HG02885 (cell line): ENCODE measurements around the gene CEACAM18.
"Not testable (repeated sequence)": the region's sequence is repeated elsewhere in the genome, so short reads cannot be mapped to it uniquely, and the experiment has no call there.

ENCODE experiments used
- ATAC-seq: cut with Tn5 transposase; IDR thresholded peaks from one replicate; pipeline ENCODE4 v1.9.1; 2021; ENCODE audit warnings: mild to moderate bottlenecking; ENCODE audit not compliant: unreplicated experiment, poor library complexity

CEACAM18 gene

DNA sequence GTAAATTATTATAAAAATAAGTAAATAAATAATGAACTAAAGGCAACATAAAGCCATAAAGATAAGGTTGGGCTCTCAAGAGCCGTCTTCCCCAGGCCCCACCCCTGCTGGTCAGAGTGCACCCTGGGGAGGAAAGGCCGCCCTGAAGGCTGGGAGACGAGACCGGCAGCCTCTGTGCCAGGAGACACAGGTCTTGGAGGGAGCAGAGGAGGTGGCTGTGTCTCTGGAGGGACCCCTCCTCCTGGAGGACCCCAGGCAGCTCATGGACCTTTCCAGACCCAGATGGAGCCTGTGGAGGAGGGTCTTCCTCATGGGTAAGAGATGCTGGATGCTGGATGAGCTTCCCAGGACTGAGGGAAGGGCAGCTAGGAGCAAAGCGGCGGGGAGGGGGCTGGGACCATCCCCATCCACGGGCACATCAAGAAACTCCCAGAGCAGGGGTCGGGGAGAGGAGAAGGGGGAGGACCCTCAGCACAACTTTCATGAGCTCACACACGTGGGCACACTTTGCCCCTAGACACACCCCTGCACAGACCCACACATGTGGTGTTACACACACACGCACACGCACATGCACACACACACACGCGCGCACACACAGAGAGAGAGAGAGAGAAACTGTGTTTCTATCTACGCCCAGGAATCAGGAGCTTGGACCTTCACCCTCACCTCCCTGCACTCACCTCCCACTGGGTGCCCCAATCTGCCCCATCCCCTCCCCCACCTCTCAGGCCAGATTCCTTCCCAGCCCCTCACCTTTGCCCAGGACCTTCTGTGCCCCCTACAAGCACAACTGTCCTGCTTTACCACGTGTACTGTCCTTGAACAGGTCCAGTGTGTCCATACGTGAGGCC, at the start of gene CEACAM18:
CEACAM18 (plus strand) TSS at position 159 of the 854 bp plus-strand sequence.
- no peak for ATAC-seq

DNA sequence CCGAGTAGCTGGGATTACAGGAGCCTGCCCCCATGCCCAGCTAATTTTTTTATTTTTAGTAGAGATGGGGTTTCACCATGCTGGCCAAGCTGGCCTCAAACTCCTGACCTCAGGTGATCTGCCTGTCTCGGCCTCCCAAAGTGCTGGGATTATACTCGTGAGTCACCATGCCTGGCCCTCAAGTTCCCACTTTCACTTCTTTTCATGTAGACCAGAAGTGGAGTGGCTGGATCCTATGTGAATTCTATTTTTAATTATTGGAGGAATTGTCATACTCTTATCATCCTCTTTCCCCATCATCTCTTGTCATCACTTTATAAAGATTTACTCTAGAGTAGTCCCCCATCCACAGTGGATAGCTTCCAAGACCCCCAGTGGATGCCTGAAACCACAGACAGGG, 48.1 kb upstream of the CEACAM18 start:
- no peak for ATAC-seq

DNA sequence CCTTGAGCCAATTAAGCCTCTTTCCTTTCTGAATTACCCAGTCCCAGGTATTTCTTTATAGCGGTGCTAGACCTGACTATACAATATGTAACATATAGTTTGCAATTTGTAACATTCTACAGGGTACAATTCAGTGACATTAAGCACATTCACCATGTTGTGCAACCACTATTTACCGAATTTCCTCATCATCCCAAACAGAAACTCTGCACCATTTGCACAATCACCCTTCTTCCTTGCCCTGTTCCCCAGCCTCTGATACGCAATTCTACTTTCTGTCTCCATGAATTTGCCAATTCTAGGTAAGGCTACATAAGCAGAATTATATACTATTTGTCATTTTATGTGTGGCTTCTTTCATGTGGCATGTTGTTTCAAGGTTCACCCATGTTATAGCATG, 47.2 kb upstream of the CEACAM18 start:
- ATAC-seq = no peak

DNA sequence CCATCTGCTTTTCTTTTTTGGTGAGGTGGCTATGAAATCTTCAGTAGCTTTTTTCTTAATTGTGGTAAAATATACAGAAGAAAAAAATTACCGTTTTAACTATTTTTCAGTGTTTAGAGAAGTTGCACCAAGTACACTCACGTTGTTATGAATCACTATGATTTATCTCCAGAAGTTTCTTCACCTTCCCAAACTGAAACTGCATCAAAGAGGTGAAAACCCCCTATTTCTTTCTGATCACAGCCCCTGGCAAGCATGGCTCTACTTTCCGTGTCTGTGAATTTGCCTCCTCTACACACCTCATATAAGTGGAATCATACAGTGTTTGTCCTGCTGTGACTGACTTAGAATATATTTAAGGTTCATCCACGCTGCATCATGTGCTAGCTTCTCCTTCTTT, 45.3 kb upstream of the CEACAM18 start:
- ATAC-seq = no peak

DNA sequence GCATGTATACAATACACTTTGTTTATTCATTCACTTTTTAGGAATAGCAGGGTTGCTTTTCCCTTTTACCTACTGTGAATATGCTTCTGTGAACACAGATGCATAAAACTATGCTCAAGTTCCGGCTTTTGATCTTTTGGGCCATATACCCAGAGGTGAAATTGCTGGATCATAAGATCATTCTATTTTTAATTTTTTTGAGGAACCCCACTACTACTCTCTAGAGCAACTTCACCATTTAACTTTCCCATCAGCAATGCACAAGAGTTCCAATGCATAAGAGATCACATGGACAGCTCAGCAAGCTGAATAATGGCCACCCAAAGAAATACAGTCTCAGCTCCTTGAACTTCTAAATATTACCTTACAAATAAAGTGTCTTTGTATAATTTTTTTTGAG, 43.9 kb upstream of the CEACAM18 start:
- no peak for ATAC-seq

DNA sequence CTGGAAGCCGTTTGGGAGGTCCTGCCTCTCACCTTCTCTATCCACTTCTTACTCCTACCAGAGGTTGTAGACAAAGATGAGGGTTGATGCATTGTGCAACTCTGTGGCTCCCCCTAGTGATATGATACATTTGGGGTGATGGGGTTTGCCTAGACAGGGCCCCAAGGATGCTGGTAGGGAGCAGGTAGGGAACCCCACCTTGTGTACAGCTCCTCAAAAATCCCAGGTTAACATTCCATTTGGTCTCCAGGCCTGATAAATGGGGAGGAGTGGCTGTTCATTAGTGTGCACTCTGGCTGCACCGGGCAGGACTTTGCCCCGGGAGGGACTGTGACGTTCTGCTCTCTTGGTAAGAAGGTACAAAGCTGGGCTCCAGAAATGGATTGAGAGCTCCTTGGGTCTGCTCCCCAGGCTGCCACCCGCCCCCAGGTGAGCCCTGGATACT, 39.3 kb upstream of the CEACAM18 start:
- no peak for ATAC-seq

DNA sequence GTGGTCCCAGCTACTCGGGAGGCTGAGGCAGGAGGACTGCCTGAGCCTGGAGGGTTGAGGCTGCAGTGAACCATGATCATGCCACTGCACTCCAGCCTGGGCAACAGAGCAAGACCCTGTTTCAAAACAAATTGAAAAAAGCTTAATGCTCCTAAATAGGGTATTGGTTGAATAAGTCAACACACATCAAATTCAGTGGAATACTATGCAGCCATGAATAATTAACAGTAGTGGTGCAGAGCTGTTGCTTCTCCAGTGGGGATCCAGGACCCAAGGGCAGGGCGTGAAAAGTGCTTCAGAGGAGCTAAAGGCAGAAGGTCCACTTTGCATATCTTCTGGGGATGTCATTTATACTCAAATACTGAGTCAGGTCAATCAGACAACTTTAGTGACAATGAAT, 38.3 kb upstream of the CEACAM18 start:
- ATAC-seq = no peak

DNA sequence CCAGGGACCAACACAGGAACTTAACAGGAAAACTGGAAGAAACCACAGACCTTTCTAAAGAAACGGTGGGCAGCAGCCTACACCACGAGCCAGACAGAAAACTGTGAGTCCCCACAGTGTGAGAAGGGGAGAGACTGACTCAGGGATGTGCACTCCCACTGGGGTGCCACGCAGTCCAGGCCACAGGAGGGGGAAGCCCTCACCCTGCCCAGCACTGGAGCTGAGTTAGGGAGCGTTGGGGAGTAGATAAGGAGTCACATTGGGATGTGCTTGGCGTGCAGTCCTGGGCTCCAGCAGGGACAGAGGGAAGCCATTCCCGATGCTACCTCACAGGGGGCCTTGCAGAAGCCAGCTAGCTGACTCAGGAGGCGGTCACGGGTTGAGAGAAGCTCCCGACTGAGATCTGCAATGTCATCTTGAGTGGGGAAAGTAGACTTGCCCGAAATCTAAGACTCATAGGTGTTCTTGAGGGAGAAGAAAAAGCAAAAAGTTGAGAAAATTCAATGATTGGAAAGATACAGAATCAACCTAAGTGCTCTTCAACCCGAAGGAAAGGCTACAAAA, 37.4 kb upstream of the CEACAM18 start:
- ATAC-seq = no peak

DNA sequence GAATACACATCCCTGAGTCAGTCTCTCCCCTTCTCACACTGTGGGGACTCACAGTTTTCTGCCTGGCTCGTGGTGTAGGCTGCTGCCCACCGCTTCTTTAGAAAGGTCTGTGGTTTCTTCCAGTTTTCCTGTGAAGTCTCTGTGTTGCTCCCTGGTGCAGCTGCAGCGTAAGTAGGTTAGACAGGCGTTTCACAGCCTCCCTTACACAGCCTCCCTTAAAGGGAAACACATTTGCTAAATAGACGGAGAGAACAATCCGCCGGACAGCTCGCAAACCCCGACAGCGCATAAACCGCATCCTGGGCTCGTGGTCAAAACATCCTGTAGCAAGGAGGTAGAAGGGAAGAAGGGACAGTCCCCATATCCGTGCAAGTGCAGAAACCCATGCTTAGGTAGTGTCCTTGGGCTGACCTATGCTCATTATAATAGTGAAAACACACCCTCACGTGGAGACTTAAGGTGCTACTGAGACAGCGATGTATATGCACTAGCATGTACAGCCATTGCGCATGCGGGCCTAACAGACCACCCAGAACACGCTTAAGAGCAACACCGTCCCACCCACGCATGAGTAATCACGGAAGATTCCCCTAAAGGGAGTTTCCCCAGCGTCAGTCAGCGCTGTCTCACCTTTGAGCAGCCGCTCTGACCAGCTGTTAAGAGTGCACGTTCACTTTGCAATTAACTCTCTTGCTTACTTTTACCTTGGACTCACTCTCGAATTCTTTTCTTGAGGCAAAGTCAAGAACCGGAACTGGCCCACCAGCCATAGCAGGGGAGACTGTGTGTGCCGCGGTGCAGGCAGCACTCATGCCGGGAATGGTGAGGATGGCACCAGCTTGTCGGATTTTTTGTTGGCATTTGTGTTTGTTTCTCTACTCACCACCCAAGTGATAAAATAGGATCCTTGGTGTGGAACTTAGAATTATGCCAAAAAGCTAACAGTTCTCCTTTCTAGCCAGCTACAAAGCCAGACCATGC, 36.6 kb upstream of the CEACAM18 start:
- ATAC-seq = peak; percentile 89

DNA sequence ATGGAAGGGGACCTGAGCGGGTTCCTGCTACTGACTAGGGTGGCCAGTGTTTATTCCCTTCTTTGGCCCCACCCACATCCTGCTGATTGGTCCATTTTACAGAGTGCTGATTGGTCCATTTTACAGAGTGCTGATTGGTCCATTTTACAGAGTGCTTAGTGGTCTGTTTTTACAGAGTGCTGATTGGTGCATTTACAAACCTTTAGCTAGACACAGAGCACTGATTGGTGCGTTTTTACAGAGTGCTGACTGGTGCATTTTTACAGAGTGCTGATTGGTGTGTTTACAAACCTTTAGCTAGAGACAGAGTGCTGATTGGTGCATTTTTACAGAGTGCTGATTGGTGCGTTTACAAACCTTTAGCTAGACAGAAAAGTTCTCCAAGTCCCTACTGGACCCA, 30.8 kb upstream of the CEACAM18 start:
- not testable (repeated sequence) for ATAC-seq

DNA sequence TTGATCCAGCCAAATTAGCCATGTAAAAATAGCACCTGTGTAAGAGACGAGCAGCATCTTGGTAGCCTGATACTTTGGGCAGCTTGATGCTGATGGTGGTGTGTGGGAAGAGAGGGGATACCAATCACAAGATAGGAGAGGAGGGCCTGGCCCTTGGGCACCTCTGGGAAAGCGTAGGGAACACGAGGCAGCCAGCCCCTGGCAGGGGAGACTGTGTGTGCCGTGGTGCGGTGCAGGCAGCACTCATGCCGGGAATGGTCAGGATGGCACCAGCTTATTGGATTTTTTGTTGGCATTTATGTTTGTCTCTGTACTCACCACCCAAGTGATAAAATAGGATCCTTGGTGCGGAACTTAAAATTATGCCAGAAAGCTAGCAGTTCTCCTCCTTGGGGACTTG, 30.3 kb upstream of the CEACAM18 start:
- ATAC-seq = no peak

DNA sequence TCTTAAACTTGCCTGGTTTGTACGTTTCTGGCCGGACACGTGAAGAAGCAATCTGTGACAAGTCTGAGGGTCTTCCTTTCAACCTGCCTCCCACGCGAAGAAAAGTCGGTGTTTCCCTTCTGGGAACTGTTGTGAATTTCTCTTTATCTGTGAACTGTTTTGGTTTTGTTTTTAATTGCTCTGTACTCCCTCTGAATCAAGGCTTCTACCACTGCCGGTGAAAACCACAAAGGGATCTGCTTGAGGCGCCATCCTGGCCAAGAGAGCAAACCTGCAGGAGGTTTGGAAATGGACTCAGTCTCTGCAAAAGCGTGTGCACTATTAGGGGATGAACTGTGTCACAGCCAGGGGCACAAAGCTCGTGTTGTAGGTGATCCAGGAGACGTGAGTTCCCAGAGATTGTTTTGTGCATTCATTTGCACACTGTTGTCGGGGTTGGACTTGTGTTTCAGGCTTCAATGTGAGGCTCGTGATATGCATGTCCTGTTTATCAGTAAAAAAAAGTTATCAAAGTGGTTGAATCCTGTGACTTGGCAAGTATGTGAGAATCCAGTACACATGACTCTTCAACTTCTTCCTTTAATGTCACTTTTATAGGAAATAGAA, 29.8 kb upstream of the CEACAM18 start:
- no peak for ATAC-seq

DNA sequence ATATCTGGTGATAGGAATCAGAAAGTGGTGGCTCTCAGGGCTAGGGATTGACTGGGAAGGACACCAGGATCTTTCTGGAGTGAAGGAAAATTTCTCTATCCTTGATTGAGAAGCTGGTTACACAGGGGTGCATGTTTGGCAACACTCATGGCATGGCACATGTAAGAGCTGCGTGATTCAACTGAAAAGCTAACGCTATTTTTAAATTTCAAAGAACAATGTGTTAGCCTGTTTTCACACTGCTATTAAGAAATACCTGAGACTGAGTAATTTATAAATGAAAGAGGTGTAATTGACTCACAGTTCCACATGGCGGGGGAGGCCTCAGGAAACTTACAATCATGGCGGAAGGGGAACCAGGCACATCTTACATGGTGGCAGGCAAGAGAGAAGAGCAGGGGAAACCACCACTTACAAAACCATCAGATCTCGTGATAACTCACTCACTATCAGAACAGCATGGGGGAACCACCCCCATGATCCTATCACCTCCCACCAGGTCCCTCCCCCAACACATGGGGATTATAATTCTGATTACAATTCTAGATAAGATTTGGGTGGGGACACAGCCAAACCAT, 27.5 kb upstream of the CEACAM18 start:
- no peak for ATAC-seq

DNA sequence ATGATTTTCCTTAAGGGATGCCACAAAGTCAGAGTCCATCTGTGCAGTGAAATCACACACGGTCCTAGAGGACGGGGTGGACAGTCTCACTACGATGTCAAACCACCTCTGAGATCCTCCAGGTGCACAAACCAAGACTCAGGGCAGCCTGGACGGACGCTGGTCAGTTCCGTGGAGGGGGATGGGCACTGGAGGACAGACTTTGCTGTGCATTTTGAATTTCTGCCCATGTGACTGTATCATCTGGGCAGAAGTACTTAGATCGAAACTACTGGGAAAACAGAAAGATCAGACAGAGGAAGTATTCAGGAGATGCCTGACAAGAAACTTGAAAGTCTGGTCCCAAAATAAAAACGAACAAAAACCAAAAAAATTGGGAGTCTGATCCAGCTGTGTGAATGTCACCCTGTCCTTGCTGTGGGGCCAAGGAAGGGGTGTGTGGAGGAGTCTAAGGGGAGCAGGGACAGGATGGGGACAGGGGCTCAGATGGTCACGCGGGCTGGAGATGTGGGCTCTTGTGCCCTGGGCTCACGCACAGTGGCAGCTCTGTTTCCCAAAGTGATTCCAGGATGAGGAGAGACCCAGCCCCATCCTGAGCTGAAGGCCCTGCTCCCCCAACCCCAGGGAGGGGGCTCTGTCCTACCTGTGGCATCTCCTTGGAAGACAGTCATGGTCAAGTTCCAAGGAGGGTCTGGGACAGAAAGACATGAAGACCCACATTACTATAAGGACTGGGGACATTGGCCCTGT, 21.6 kb upstream of the CEACAM18 start:
- no peak for ATAC-seq

DNA sequence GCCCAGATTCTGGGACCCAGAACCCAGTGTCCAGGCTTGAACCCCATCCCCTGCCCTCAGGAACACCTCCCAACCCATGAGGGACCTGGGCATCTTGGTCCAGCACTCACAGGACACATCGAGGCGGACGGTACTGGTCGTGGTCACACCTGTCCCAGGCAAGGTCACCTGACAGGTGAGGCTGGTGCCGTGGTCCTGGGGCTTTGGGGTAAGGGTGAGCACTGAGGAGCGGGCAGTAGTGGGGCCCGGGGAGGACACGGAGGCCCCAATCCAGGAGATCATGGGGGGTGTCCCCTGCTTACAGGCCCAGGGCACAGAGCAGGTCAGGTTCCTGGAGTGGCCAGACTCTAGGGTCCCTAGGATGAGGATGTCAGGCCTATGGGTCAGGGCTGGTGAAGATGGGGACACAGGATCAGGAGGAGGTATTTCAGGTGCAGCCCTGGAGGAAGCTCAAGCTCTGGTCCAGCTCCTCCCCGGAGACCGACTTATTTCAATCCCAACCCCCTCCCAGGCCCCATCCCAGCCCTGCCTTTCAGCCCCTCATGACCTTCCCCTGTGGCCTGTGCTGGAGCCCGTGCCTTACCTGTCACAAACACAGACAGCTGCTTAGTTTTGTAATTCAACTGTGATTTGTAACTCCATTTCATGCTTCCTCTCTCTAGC, 20.9 kb upstream of the CEACAM18 start:
- no peak for ATAC-seq

DNA sequence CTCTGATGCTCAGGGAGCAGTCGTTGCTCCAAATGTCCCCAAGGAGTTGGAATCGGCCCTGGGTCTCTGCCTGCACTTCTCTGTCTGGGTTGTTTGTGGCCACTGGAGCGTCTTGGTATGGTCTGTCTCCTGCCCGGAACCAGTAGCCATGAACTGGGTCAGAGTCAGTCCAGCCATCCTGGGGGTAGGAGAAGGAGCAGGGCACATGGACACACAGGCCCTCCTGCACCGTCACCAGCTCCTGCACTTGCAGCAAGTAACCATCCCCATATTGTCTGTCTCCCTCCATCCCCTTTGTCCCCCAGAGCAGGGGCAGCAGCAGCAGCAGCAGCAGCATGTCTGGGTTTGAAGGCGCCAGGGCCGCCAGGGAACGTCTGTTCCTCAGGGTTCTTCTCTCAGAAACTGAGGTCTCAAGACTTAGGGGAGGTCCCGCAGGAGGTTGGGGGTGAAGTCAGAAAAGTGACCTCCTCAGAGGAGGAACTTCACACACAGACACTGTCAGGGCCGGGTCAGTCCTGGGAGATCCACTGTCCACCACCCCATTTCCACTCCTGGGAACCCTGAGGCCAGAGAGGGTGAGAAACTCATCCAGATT, 20.2 kb upstream of the CEACAM18 start, which contains the start of gene SIGLEC8:
SIGLEC8 (minus strand) TSS at position 404 of the 595 bp plus-strand sequence; CDS start at position 337, 67 bp downstream.
- no peak for ATAC-seq

DNA sequence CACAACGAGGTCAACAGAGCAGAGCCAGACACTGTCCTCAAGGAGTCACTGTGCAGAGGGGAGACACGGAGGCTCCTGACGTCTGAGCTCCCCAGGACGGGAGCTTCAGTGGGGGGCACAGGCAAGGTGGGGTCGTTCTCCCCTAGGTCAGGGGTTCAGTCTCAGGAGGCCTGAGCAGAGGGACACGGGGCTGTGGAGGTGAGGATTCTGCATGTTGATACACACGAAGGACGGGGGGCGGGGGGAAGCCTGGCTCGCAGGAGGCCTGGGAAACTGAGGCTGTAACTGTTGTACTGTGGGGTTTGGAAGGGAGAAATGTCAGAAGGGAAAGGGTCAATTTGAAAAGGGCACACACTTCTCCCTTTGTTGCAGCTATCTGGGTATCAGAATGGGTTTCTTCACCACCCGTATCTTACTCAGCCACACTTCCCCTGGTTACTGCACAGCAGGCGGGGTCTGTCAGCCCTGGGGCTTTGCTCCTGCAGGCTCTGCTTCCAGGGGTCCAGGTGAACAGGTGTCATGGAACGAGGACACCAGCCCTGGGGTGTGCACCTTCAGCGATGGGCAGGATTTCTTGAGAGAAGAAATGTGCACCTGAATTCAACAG, 19.3 kb upstream of the CEACAM18 start:
- no peak for ATAC-seq
